KOPT-K1 (cell line): Measurements from ENCODE around the gene CITED2.
A peak's percentile ranks its signal among the peaks of the same experiment; 100 is the strongest.

Source experiments
- H3K27ac ChIP-seq: fragments of 200-600 bp; sonication (generic); 2 replicates; pipeline ENCODE4 v1.5.1; 2016; ENCODE audit warnings: antibody characterized with exemption, mild to moderate bottlenecking, low read depth, low read length; ENCODE audit not compliant: poor library complexity, severe bottlenecking
- H3K36me3 ChIP-seq: fragments of 200-600 bp; sonication (generic); 2 replicates; pipeline ENCODE4 v1.5.1; 2017; ENCODE audit warnings: antibody characterized with exemption, mild to moderate bottlenecking, low read length, moderate library complexity; ENCODE audit not compliant: insufficient read depth
- H3K9me3 ChIP-seq: fragments of 200-600 bp; sonication (generic); 2 replicates; pipeline ENCODE4 v1.5.1; 2017; ENCODE audit warnings: antibody characterized with exemption, low read length, mild to moderate bottlenecking; ENCODE audit not compliant: insufficient read depth, poor library complexity, severe bottlenecking

CITED2 gene

GRCh38 chr6:139395371-139395770 is 20.9 kb upstream of the CITED2 start:
- H3K9me3 ChIP-seq = no peaks in the 10 kb centered on the region
- H3K36me3 ChIP-seq = no peaks in the 10 kb centered on the region
- no peak overlapping the region for H3K27ac ChIP-seq

- no peaks in the 10 kb centered on the region for H3K9me3 ChIP-seq
- no peak overlapping the region for H3K27ac ChIP-seq
Measured at GRCh38 chr6:139394027-139394649, 19.7 kb upstream of the CITED2 start.

GRCh38 chr6:139392794-139393193 is 18.3 kb upstream of the CITED2 start:
- Histone ChIP-seq H3K27ac (no peak overlapping the region), H3K9me3 (no peaks in the 10 kb centered on the region), H3K36me3 (no peaks in the 10 kb centered on the region)

More at GRCh38 chr6:139394027-139394649, 19.7 kb upstream of the CITED2 start:
- no peaks in the 10 kb centered on the region for H3K36me3 ChIP-seq

- Histone ChIP-seq H3K36me3 (no peaks in the 10 kb centered on the region), H3K27ac (no peak overlapping the region), H3K9me3 (no peaks in the 10 kb centered on the region)
Measured at GRCh38 chr6:139391709-139392108, 17.3 kb upstream of the CITED2 start.

- H3K27ac ChIP-seq = no peak overlapping the region
- H3K9me3 ChIP-seq = no peaks in the 10 kb centered on the region
- no peaks in the 10 kb centered on the region for H3K36me3 ChIP-seq
Measured at GRCh38 chr6:139390447-139390846, 16.0 kb upstream of the CITED2 start.

- Histone ChIP-seq H3K27ac (no peak overlapping the region), H3K9me3 (no peaks in the 10 kb centered on the region), H3K36me3 (no peaks in the 10 kb centered on the region)
Measured at GRCh38 chr6:139388384-139388783, 13.9 kb upstream of the CITED2 start.

GRCh38 chr6:139386404-139386803 is 12.0 kb upstream of the CITED2 start:
- no peaks in the 10 kb centered on the region for H3K9me3 ChIP-seq
- H3K27ac ChIP-seq = no peak overlapping the region

GRCh38 chr6:139381216-139381865 is 6.9 kb upstream of the CITED2 start:
- Histone ChIP-seq H3K27ac (no peak overlapping the region), H3K36me3 (no peaks in the 10 kb centered on the region), H3K9me3 (no peaks in the 10 kb centered on the region)

More at GRCh38 chr6:139386404-139386803, 12.0 kb upstream of the CITED2 start:
- no peaks in the 10 kb centered on the region for H3K36me3 ChIP-seq

- H3K27ac ChIP-seq = no peak overlapping the region
- no peaks in the 10 kb centered on the region for H3K9me3 ChIP-seq
- H3K36me3 ChIP-seq = no peaks in the 10 kb centered on the region
Measured at GRCh38 chr6:139380611-139381010, 6.2 kb upstream of the CITED2 start.

- Histone ChIP-seq H3K9me3 (no peaks in the 10 kb centered on the region), H3K27ac (no peak overlapping the region), H3K36me3 (no peaks in the 10 kb centered on the region)
Measured at GRCh38 chr6:139380168-139380567, 5.7 kb upstream of the CITED2 start.

GRCh38 chr6:139378882-139379341 is 4.5 kb upstream of the CITED2 start:
- Histone ChIP-seq H3K9me3 (no peaks in the 10 kb centered on the region), H3K36me3 (no peaks in the 10 kb centered on the region), H3K27ac (no peak overlapping the region)

GRCh38 chr6:139378226-139378625 is 3.8 kb upstream of the CITED2 start:
- Histone ChIP-seq H3K36me3 (no peaks in the 10 kb centered on the region), H3K27ac (no peak overlapping the region), H3K9me3 (no peaks in the 10 kb centered on the region)

GRCh38 chr6:139376604-139377218 is 2.3 kb upstream of the CITED2 start:
- Histone ChIP-seq H3K36me3 (no peaks in the 10 kb centered on the region), H3K27ac (no peak overlapping the region), H3K9me3 (no peaks in the 10 kb centered on the region)

- Histone ChIP-seq H3K27ac (peak overlapping the region; percentile 72), H3K36me3 (no peaks in the 10 kb centered on the region), H3K9me3 (no peaks in the 10 kb centered on the region)
Measured at GRCh38 chr6:139376017-139376330, 1.5 kb upstream of the CITED2 start.

GRCh38 chr6:139375226-139376016 is 973 bp upstream of the CITED2 start:
- H3K36me3 ChIP-seq = no peaks in the 10 kb centered on the region
- peak overlapping the region; percentile 72 for H3K27ac ChIP-seq
- no peaks in the 10 kb centered on the region for H3K9me3 ChIP-seq
